Cerebellar cortex (tissue), 1 donor: ENCODE results near the gene OTOS.

ENCODE experiments used
- DNase-seq: peaks from one replicate; pipeline ENCODE4 v3.0.0-alpha.2; 2015; ENCODE audit warnings: low spot score

Gene OTOS

DNA sequence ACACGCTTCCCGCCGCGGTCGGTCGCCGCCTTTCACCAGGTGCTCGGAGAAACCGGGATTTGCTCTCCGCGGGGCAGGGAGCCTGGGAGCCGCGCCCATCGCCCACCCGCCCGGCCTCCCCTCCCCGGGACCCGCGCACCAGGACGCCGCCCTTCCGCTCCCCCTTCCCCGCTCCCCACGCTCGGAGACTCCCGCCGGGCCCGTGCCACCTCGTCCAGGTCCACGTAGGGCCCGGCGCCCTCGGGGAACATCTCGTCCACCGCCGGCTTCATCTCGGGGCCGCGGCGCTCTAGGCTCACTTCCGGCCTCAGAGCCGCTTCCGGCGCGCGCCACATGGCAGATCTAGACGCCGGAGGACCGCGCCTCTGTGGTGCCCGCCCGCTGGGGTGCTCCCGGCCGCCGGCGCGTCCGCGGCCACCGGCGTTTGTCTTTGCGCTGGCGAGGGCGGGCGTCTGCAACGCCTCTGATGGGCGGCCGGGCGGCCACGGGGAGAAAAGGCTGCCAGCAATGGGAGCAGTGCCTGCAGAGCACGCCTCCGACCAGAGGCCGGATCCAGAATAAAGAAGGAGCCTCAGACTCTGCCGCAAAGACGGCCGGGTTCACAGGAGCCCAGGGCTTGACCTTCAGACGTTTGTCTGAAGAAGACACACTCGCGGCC is 4.3 kb downstream of the OTOS start, which contains the start of gene COPS9:
Gene COPS9 (minus strand): TSS at position 293 of the 658 bp plus-strand sequence. CDS start 21 bp downstream, at position 272.
- DNase-seq, result peak; percentile 82

DNA sequence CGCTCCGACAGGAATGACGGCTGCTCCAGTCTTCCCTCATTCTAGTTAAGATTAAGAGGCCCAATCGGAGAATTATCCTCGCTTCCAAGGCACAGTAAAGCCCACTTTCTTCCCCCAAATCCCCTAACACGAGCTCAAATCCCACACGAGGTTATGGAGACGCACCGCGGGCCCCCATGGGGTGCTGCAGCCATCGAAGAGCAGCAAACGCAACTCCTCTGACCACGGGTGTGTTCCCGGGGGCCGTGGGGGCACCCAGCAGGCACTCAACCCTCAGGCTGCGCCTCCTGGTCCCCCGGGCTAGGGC is 4.8 kb downstream of the OTOS start:
- DNase-seq, result no peak

GRCh38 chr2:240134956-240135520 is 5.4 kb downstream of the OTOS start:
- DNase-seq, result no peak

- DNase-seq, result no peak
These were observed 6.0 kb downstream of the OTOS start for GRCh38 chr2:240134466-240134865.

GRCh38 chr2:240133401-240133800 is 7.1 kb downstream of the OTOS start:
- DNase-seq, result no peak

DNA sequence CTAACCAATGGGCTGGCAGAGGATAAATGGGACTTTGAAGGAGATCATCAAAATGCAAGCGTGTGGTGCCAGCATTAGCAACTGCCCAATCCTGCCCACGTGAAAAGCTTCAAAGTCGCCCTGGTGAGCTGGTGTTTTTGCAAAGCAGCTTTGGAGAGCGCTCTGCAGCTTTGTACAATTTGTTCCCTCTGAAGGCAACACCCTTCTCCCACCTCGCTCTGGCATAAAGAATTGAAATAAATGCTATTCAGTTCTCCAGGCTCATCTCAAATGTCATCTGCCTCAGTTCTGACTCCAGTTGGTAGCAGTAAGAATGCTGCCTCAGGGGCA is 7.8 kb downstream of the OTOS start:
- no peak for DNase-seq

GRCh38 chr2:240131941-240132650 is 8.4 kb downstream of the OTOS start:
- DNase-seq, result no peak

DNA sequence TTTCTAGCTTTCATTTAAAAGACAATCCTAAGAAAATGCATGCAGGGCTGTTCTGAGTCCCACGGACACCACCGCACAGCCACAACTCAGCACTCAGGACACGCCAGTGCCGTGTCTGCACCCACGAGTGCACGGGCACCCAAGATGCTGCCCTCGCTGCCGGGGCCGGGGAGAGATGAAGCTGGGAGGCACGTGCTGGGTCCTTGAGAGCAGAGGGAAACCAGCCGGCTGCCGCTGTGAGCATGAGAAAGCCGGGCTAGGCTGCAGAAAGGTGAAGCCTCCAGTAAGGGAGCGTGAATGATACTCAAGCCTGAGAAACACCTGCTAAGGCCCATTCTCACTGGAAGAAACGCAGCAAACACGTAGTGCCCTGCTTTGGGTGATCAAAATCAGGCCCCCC is 9.2 kb downstream of the OTOS start:
- no peak for DNase-seq

DNA sequence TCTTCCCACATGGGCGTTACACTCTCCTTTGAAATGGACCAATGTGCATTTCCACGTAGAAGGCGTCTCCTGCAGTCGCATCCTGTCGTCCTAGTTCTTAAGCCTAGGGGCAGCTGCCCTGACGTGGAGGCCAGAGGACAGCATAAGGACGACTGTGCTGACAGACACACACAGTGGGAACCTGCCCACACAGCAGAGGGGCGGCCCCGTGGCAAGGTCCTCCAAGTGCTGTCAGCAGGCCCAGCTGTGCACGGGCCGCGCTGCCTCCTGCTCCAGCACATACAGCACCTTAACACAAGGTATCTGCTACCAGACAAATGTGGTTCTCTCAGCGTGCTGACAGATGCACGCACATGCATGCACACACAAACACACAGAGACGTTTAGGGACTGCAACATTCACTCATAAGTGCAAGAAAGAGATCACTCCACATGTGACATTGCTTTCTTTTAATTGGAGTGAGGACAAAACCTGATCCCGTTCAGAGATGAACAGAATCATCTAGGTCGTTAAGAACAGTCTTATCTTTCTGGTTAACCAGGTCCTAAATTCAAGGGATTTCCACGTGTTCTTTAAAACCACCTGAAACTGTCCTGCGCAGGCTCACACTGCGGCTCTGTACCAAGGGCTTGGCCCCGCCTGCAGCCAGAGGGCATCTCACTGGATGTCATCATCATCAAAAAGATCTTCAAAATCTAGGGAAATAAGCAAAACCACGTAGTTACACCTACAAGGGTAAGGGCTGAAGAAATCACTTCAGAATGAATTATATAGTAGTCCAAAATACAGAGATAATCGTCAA is 9.9 kb downstream of the OTOS start:
- no peak for DNase-seq

DNA sequence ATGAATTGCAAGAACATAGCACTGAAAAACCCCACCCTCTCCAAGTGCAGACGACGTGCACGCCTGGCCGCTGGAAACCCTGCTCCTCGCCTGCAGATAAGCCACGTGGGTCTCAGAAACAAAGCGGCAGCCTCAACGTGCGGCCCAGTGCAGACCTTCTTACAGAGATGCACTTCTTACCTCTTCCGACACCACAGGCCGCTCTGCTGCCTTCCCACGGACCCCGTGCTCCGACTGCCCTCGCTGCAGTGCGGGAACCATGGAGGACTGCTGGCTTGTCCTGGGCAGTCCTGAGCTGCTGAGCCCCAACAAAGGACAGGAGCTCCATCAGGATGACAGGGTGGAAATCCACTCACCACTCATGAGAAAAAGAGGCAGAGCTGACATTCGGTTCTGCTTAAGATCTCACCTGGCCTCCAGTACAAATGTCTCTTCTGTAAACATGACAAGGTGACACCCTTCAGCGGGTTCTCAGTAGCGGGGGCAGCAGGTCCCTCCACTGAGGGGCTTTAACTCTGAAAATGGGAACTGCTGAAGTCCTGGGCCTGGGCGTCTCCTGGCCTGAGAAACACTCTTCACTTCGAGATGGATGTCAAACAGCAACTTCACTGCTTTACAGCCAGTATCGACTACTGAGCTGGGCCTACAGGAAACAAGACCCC is 10.6 kb downstream of the OTOS start:
- DNase-seq, result no peak

DNA sequence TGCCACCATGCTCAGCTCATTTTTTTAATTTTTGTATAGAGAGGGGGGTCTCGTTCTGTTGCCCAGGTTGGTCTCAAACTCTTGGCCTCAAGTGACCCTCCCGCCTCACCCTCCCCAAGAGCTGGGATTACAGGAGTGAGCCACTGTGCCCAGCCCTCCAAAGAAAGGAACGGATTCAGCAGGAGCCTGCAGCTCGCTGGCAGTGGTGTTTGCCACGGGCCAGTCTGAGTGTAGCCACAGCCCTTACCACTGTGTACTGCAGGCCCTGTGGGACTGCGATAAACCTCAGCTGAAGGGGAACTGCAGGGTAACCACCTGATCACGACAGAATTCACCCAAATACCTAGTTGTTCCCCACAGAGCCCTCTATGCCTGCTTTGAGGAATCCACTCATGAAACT is 11.1 kb downstream of the OTOS start:
- DNase-seq, result no peak

- no peak for DNase-seq
These were observed 11.8 kb downstream of the OTOS start for GRCh38 chr2:240128608-240129145.

GRCh38 chr2:240127911-240128607 is 12.4 kb downstream of the OTOS start:
- no peak for DNase-seq

GRCh38 chr2:240127191-240127750 is 13.2 kb downstream of the OTOS start:
- no peak for DNase-seq

- DNase-seq, result no peak
These were observed 13.7 kb downstream of the OTOS start for GRCh38 chr2:240126731-240127130.

DNA sequence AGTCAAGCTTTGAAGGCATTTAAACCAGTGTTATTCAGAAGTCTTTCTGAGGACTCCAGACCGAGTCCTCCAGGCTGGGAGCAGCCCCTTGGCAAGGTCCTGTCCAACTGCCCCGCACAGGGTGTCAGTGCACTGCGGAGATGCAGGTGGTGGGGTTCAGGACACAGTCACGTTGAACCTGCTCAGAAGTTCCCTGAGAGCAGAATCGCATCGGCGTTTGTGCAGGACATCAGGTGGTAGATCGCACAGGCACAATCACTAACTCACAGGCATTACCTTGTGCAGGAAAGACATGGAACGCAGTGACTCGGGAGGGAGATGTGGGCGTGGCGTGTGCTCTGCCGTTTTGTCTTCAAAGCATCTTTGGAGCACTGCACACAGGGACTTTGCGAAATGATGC is 14.7 kb downstream of the OTOS start:
- no peak for DNase-seq

GRCh38 chr2:240124651-240125030 is 15.8 kb downstream of the OTOS start:
- DNase-seq, result no peak

GRCh38 chr2:240123821-240124650 is 16.4 kb downstream of the OTOS start:
- no peak for DNase-seq

DNA sequence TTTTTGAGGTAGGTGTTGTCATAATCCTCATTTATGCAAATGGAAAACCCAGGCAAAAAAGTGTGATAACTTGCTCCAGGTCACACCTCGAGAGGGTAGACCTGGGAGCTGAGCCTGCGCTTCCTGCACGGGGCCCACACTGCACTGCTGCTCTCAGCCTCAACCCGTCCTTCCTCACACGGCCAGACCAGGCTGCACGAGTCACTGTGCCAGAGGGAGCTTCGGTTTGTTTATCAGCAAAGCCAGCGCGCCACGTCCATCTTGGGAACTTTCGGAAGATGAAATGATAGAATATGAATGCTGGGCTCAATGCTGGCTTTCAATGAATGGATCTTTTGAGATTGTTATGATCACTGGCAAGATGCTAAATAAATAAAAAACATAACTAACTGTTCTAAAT is 18.8 kb downstream of the OTOS start:
- DNase-seq, result no peak

- no peak for DNase-seq
These were observed 19.3 kb downstream of the OTOS start for GRCh38 chr2:240121190-240121589.
